Fibroblast of lung (primary cell): ENCODE measurements around the gene ZFP2. TPM values are rescaled to one million over a fixed set of nuclear protein-coding genes. Genes with fewer than 3 reads are reported as not detected.

Experiments used
- DNase-seq, 2 donors: peaks; one replicate each; pipeline versions ENCODE4 v3.0.0 to v3.0.0-alpha.2; 2010; ENCODE audit warnings: low read depth in 2 of 2
- H2AFZ ChIP-seq: 2 replicates; pipeline ENCODE4 v1.5.1; 2012; ENCODE audit warnings: low read length, control low read depth, inconsistent platforms
- H3K27ac ChIP-seq: 2 replicates; pipeline ENCODE4 v1.5.1; 2011; ENCODE audit warnings: low read length, control low read depth; ENCODE audit not compliant: insufficient read depth
- H3K27me3 ChIP-seq: 2 replicates; pipeline ENCODE4 v1.5.1; 2011; ENCODE audit warnings: mild to moderate bottlenecking, low read length; ENCODE audit not compliant: control insufficient read depth, insufficient read depth
- H3K36me3 ChIP-seq: 2 replicates; pipeline ENCODE4 v1.5.1; 2011; ENCODE audit warnings: low read length; ENCODE audit not compliant: control insufficient read depth, insufficient read depth
- H3K4me1 ChIP-seq: 2 replicates; pipeline ENCODE4 v1.5.1; 2011; ENCODE audit warnings: low read length; ENCODE audit not compliant: control insufficient read depth, insufficient read depth; ENCODE audit errors: extremely low read depth
- H3K4me2 ChIP-seq: 2 replicates; pipeline ENCODE4 v1.5.1; 2011; ENCODE audit warnings: low read length, control low read depth; ENCODE audit not compliant: insufficient read depth; ENCODE audit errors: extremely low read depth
- H3K4me3 ChIP-seq, 4 experiments: fragments of 200-600 bp in 1 of 4; sonication (generic) in 1 of 4; replicated peaks in 1 of 4; 2 replicates each; pipeline ENCODE4 v1.5.1; 2011 to 2016; ENCODE audit warnings: low read length in 4 of 4, low read depth in 3 of 4, mild to moderate bottlenecking in 3 of 4, control low read depth in 2 of 4, inconsistent platforms in 1 of 4, mixed read lengths in 1 of 4; ENCODE audit not compliant: insufficient read depth in 1 of 4; ENCODE audit errors: control extremely low read depth in 1 of 4
- H3K79me2 ChIP-seq: 2 replicates; pipeline ENCODE4 v1.5.1; 2012; ENCODE audit warnings: mild to moderate bottlenecking, low read length, inconsistent platforms; ENCODE audit not compliant: control insufficient read depth, insufficient read depth
- H3K9ac ChIP-seq: 2 replicates; pipeline ENCODE4 v1.5.1; 2011; ENCODE audit warnings: mild to moderate bottlenecking, low read length, control low read depth; ENCODE audit not compliant: insufficient read depth
- H3K9me3 ChIP-seq: 2 replicates; pipeline ENCODE4 v1.5.1; 2012; ENCODE audit warnings: low read depth, low read length; ENCODE audit not compliant: control insufficient read depth, insufficient read depth
- H4K20me1 ChIP-seq: 2 replicates; pipeline ENCODE4 v1.5.1; 2011; ENCODE audit warnings: low read length; ENCODE audit not compliant: control insufficient read depth, insufficient read depth; ENCODE audit errors: extremely low read depth
- EZH2 ChIP-seq: IDR thresholded peaks from 2 replicates; pipeline ENCODE4 v1.5.1; 2012; ENCODE audit warnings: low read length, control low read depth, mild to moderate bottlenecking; ENCODE audit errors: missing control alignments
- polyA plus RNA-seq, 2 donors: library from polyadenylated mRNA; depleted of rRNA in 1 of 2; stranded (reverse) in 1 of 2; unstranded in 1 of 2; fragments of >200 nt; gene quantifications; 2 replicates each; pipeline ENCODE4 v1.2.1, GENCODE V29; 2011 to 2012; ENCODE audit warnings: missing spikeins in 1 of 2
- total RNA-seq: library from RNA; depleted of rRNA; stranded (reverse); fragments of >200 nt; gene quantifications from 2 replicates; pipeline ENCODE4 v1.2.1, GENCODE V29; 2014
- TF ChIP-seq, protein P1 (sequence below), 2 donors: IDR thresholded peaks in 1 of 2; conservative IDR thresholded peaks in 1 of 2; 1 replicate in 1 of 2; 2 replicates in 1 of 2; pipeline ENCODE4 v1.5.1; 2011 to 2012; ENCODE audit warnings: low read length in 2 of 2, control low read depth in 1 of 2, inconsistent platforms in 1 of 2, low read depth in 1 of 2, mild to moderate bottlenecking in 1 of 2

ZFP2 gene
- total and polyA plus RNA-seq, 2 donors (not counting 1 experiment from before 2014, with no cell fraction given) = 0.30 to 2.8 TPM

DNA sequence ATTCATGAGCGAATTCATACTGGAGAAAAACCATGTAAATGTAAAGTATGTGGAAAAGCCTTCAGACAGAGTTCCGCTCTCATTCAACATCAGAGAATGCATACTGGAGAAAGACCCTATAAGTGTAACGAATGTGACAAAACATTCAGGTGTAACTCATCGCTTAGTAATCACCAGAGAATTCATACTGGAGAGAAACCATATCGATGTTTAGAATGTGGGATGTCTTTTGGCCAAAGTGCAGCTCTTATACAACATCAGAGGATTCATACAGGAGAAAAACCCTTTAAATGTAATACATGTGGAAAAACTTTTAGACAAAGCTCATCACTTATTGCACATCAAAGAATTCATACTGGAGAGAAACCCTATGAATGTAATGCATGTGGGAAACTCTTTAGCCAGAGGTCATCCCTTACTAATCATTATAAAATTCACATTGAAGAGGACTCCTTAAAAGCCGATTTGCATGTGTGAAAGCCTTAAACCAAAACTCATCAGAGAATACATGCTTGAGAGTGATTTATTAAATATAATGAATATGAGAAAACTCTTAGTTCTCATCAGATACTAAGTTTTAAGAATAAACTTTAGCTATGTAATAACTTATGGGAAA, 11.8 kb upstream of the ZFP2 start:
- no peak for DNase-seq
- H3K79me2 ChIP-seq = no peaks in the 10 kb centered on the region
- TF ChIP-seq EZH2 = no peak
- TF ChIP-seq, protein P1, sequence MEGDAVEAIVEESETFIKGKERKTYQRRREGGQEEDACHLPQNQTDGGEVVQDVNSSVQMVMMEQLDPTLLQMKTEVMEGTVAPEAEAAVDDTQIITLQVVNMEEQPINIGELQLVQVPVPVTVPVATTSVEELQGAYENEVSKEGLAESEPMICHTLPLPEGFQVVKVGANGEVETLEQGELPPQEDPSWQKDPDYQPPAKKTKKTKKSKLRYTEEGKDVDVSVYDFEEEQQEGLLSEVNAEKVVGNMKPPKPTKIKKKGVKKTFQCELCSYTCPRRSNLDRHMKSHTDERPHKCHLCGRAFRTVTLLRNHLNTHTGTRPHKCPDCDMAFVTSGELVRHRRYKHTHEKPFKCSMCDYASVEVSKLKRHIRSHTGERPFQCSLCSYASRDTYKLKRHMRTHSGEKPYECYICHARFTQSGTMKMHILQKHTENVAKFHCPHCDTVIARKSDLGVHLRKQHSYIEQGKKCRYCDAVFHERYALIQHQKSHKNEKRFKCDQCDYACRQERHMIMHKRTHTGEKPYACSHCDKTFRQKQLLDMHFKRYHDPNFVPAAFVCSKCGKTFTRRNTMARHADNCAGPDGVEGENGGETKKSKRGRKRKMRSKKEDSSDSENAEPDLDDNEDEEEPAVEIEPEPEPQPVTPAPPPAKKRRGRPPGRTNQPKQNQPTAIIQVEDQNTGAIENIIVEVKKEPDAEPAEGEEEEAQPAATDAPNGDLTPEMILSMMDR (conservative IDR thresholded peaks at IDR 0.05 in 1 of 2, IDR thresholded peaks at IDR 0.05 in 1 of 2; ENCODE audit: low read depth in 1 of 2, low read length in 2 of 2) = no peak
- H4K20me1 ChIP-seq = no peaks in the 10 kb centered on the region
- H3K27me3 ChIP-seq = no peaks in the 10 kb centered on the region
- no peak overlapping the region for H3K4me3 ChIP-seq
- no peak overlapping the region for H3K27ac ChIP-seq
- no peaks in the 10 kb centered on the region for H3K9me3 ChIP-seq
- no peaks in the 10 kb centered on the region for H3K4me1 ChIP-seq
- no peaks in the 10 kb centered on the region for H3K36me3 ChIP-seq
- no peak overlapping the region for H3K4me2 ChIP-seq
- no peak overlapping the region for H3K9ac ChIP-seq
- H2AFZ ChIP-seq = no peak overlapping the region

DNA sequence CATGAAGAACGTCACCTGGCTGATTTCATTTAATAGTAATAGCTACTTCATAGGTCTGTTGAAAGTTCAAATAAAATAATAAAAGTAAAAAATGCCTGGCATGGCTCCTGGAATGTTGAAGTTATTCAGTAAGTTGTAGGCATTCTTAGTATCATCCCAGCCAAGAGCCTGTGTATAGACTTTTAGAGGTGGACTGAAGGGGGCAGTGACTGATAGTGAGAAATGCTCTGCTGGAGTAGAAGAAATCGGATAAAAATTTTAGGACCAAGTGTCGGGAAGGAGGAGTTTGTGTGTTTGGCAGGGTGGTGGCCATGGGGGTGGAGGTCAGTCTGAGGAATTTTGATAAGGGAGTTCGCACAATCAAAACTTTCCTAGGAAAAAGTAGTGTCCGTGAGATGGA, 3.6 kb downstream of the ZFP2 start:
- no peaks in the 10 kb centered on the region for H4K20me1 ChIP-seq
- no peaks in the 10 kb centered on the region for H3K36me3 ChIP-seq
- no peaks in the 10 kb centered on the region for H3K9me3 ChIP-seq
- no peak overlapping the region for H3K27ac ChIP-seq
- H3K4me3 ChIP-seq = no peak overlapping the region
- no peak overlapping the region for H3K4me2 ChIP-seq
- no peak overlapping the region for H3K9ac ChIP-seq
- no peak for DNase-seq
- no peaks in the 10 kb centered on the region for H3K4me1 ChIP-seq
- H3K79me2 ChIP-seq = no peaks in the 10 kb centered on the region
- H3K27me3 ChIP-seq = no peaks in the 10 kb centered on the region
- H2AFZ ChIP-seq = no peak overlapping the region
- TF ChIP-seq, protein P1 (conservative IDR thresholded peaks at IDR 0.05 in 1 of 2, IDR thresholded peaks at IDR 0.05 in 1 of 2; ENCODE audit: low read depth in 1 of 2, low read length in 2 of 2) = no peak
- no peak for TF ChIP-seq EZH2

DNA sequence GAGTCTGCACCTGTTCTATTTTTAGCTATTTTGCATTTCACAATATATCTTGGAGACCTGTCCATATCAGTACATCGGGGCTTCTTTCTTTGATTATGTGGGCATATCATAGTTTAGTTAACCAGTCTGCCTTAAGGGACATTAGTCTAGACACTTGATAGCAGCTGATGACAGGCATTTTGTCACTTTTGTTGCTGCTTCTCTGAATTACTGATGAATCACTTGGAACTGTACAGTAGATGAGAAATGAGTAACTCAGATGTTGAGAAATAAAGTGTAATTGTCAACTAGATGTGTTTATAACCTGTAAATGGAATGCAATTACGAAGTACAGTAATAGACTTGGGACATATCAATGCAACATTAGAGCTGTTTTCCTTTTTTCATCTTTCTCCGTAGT, 7.1 kb downstream of the ZFP2 start:
- Histone ChIP-seq H3K4me3 (no peak overlapping the region), H3K4me2 (no peak overlapping the region), H3K27me3 (no peaks in the 10 kb centered on the region), H3K27ac (no peak overlapping the region), H3K9ac (no peak overlapping the region), H3K4me1 (no peaks in the 10 kb centered on the region), H3K9me3 (no peaks in the 10 kb centered on the region), H4K20me1 (no peaks in the 10 kb centered on the region), H3K79me2 (no peaks in the 10 kb centered on the region), H2AFZ (no peak overlapping the region), H3K36me3 (no peaks in the 10 kb centered on the region)
- no peak for TF ChIP-seq EZH2
- TF ChIP-seq, protein P1 (conservative IDR thresholded peaks at IDR 0.05 in 1 of 2, IDR thresholded peaks at IDR 0.05 in 1 of 2; ENCODE audit: low read depth in 1 of 2, low read length in 2 of 2) = no peak
- no peak for DNase-seq
